Mammary epithelial cell (primary cell): ENCODE results near the gene LRRN2.

ENCODE experiments used
- EZH2 ChIP-seq: IDR thresholded peaks from 2 replicates; pipeline ENCODE4 v1.6.1; 2012; ENCODE audit warnings: low read length, inconsistent platforms, borderline replicate concordance
- TF ChIP-seq, protein P1 (sequence below), 2 donors: IDR thresholded peaks in 1 of 2; conservative IDR thresholded peaks in 1 of 2; 2 replicates each; pipeline ENCODE4 v1.5.1; 2011 to 2012; ENCODE audit warnings: inconsistent platforms in 2 of 2, low read length in 2 of 2, mild to moderate bottlenecking in 2 of 2, control low read depth in 1 of 2, low read depth in 1 of 2; ENCODE audit not compliant: insufficient read depth in 1 of 2; ENCODE audit errors: extremely low read depth in 1 of 2

DNA sequence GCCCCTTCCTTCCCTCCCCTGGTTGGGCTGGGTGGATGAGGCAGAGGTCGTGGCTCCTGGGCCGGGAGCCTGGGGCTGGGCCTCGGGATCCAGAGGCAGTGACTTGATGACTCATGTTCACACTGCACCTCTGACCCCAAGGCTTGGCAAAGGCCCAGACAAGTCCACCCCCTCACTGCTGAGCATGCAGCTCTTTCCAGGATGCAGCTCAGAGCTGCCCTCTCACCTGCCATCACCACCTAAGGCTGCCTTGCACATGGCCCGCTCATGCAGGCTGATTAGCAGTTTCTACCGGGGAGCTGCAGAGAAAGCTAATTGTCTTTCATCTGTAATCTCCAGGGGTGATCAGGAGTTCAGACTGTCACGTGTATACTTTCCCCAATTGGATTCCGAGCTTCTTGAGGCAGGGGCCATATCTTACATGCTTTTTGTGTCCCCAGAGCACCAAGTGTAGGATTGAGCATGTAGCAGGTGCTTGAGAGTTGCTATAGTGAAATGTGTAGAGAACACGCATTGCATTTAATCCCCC lies 62.1 kb downstream of the LRRN2 start:
- TF ChIP-seq, protein P1, sequence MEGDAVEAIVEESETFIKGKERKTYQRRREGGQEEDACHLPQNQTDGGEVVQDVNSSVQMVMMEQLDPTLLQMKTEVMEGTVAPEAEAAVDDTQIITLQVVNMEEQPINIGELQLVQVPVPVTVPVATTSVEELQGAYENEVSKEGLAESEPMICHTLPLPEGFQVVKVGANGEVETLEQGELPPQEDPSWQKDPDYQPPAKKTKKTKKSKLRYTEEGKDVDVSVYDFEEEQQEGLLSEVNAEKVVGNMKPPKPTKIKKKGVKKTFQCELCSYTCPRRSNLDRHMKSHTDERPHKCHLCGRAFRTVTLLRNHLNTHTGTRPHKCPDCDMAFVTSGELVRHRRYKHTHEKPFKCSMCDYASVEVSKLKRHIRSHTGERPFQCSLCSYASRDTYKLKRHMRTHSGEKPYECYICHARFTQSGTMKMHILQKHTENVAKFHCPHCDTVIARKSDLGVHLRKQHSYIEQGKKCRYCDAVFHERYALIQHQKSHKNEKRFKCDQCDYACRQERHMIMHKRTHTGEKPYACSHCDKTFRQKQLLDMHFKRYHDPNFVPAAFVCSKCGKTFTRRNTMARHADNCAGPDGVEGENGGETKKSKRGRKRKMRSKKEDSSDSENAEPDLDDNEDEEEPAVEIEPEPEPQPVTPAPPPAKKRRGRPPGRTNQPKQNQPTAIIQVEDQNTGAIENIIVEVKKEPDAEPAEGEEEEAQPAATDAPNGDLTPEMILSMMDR (conservative IDR thresholded peaks at IDR 0.05 in 1 of 2, IDR thresholded peaks at IDR 0.05 in 1 of 2; ENCODE audit: extremely low read depth in 1 of 2, insufficient read depth in 1 of 2, low read depth in 1 of 2, low read length in 2 of 2): no peak
- TF ChIP-seq EZH2: no peak
